ENCODE data around the gene TRMT1. TPM values are rescaled to one million over a fixed set of nuclear protein-coding genes. Genes with fewer than 3 reads are reported as not detected.

The TRMT1 gene
- total RNA-seq, 4 donors from 2014 or later = 27.0 to 70.5 (median 39.2) TPM

DNA sequence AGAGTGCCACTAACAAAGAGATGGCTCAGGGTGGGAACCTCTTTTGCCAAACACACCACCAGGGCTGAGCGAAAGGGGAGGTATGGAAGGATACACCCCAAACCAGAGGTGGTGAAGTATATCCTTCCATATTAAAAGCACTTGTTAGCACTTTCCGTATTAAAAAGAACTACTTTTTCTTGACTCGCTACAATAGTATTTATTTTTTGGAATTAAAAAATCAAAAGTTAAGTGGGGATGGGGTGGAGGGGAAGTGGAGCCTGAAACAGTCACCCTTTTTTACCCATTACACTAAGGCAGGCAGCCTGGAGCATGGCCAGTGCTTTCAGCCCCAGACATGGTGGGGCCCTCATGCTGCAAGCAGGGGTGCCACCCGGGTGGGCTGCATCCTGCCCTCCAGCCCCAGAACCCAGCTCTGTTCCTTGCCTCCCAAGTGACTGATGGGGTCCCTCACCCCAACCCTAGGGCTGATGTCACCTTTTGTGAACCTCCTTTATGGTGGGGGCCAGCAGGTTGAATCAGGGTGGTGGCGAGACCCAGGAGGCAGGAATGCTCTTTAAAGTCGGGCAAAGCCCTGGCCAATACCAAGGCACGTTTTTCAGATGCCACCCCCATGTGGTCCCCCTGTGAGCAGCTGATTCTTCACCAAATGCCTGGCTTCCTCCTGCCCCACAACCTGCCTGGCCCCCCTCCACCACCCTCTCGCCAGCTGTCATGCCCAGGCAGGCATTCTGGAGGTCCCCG is 44.9 kb downstream of the TRMT1 start:
- DNase-seq (ENCODE audit: low spot score) = no peak
- no peak for ATAC-seq (ENCODE audit: low FRiP score)
- TF ChIP-seq, protein P1, sequence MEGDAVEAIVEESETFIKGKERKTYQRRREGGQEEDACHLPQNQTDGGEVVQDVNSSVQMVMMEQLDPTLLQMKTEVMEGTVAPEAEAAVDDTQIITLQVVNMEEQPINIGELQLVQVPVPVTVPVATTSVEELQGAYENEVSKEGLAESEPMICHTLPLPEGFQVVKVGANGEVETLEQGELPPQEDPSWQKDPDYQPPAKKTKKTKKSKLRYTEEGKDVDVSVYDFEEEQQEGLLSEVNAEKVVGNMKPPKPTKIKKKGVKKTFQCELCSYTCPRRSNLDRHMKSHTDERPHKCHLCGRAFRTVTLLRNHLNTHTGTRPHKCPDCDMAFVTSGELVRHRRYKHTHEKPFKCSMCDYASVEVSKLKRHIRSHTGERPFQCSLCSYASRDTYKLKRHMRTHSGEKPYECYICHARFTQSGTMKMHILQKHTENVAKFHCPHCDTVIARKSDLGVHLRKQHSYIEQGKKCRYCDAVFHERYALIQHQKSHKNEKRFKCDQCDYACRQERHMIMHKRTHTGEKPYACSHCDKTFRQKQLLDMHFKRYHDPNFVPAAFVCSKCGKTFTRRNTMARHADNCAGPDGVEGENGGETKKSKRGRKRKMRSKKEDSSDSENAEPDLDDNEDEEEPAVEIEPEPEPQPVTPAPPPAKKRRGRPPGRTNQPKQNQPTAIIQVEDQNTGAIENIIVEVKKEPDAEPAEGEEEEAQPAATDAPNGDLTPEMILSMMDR (IDR thresholded peaks at IDR 0.05) = no peak

DNA sequence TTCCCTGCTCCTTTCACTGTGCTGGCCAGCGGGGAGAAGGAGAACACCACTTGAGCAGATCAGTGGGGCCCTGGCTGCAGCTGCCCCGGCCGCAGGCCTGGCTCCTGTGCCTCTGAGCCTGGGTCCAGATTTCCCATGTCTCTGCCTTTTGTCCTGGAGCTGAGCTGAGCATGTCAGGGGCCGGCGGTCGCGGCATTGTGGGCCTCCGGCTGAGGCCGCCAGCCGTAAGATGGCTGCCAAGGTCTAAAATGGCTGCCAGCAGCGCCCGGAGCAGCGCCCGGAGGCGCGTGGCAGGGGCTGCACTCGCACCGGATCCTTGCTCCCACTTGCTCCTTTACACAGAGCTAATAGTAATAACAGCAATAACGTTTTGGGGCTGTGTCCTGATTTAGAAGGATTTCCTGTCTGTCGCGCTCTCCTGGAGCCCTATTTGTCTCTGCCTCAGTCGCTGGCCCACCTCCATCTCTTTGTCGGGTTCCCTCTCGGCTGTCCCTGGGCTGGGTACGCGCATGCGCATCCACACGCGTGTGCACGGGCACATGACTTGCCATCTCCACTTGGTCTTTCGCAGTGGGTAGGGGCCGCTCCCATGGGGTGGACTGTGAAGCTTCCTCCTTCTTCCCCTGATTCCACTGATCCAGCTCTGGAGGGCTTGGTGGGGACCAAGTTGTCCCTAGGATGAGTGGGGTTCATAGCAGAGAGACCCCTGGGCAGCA is 46.0 kb downstream of the TRMT1 start:
- no peak for DNase-seq (ENCODE audit: low spot score)
- TF ChIP-seq, protein P1 (IDR thresholded peaks at IDR 0.05) = no peak
- no peak for ATAC-seq (ENCODE audit: low FRiP score)

DNA sequence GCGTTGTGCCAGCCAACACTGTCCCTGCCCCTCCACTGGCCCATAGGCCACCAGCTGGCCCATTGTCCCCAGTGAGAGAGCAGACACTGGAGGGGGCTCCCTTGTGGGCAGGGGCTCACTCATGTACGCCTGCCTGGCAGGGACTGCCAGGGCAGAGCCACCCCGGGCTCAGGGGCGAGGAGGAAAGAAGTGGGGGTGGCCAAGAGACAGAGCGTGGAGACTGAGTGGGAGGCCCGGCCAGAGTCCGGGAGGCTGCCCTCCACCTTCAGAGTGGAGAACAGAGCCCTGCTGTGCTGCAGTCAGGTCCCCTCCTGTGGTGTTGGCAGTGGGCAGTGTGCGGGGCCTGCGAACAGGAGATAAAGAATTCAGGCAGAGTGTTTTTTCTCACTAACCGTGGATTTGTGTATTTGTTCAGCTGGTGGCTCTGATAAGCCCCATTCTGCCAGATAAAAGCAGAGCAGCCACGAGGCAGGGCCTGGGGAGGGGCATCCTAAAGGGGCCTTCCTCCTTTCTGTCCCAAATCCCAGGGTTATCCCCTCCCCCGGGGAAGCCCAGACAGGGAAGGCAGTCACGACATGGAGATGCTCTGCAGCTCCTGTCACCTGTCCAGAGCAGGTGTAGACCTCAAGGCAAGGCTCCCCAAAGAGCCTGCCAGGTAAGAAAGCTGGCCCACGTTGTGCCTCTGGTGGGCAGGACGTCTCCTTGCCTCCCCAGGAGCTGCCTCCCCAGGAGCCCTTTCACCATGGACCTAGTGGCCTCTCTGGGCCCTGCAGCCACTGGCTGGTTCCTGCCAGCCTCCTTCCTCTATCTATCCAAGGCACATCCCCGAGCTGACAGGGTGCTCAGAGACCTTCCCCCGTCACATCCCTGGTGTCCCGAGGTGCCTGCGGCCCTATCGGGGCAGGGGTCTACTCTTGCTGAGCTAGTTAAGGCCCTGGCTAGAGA is 46.9 kb downstream of the TRMT1 start:
- ATAC-seq (ENCODE audit: low FRiP score) = no peak

DNA sequence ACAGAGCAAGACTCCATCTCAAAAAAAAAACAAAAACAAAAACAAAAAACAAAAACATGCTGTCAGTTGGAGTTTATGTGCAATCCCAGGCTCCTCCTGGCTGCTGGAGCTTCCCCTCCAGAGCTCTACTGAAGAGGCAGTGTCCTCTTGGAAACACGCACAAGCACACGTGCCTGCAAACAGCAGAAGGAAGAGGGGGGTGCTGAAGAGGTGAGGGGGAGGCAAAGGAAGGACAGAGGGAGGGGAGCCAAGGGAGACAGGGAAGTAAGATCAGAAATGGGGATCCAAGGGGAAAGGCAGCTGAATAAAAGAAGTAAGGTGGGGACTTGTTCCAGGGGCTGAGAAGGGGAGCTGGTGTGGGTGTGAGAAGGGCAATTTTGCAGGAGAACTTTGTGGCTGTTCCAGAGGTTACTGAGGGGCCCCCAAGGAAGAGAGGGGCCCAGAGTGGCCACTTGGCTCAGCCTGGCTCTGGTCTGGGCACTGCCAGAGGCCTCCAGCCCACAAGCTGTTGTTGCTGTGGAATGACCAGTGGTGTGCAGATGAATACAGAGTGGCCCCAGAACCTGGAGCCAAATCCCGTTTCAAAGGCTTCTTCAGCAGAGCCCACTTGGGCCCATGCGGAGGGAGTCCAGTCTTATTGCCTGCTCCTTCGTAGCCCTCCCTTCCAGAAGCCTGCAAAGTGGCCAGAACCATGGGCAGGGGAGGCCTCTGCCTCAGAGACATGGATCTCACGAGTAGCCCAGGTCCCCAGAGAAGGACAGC is 48.3 kb downstream of the TRMT1 start:
- DNase-seq (ENCODE audit: low spot score) (no peak), ATAC-seq (ENCODE audit: low FRiP score) (no peak)

More for the DNA sequence above, 46.9 kb downstream of the TRMT1 start:
- TF ChIP-seq, protein P1 (IDR thresholded peaks at IDR 0.05) = no peak
- DNase-seq (ENCODE audit: low spot score) = no peak

DNA sequence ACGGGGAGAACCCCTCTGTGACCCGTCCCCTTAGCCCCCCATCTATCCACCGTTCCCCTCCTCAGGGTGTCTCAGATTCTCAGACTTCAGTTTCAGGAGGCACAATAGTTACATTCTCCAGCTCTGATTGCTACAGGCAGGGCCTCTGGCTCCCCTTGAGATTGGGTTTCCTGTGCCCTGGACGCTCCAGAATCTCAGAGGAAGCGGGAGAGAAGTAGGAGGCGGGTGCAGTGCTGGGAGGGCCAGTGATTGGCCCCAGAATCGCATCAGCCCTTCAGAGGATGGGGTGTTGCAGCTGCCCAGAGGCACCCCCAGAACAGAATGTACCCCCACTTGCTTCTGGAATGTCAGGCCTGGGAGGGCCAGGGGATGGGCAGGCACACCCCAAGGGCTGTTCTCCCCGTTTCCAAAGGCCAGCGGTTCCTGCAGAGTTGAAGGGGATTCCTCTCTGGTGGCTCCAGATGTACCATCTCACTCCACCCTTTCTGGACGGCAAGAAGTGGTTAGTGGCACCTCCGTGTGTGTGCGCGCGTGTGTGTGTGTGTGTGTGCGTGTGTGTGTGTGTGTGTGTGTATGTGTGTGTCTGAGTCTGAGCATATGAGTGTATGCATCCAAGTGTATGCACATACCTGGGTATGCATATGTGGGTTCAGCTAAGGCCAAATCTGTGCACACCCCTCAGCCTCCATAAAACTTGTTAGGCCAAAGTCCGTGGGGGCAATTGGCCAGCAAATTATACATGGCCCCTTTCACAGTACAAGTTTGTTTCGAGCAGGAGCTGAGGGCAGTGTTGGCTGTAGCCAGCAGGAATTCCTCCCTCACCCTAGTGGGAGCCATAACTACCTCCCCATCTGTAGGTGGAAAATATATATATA is 49.4 kb downstream of the TRMT1 start:
- DNase-seq (ENCODE audit: low spot score) = no peak
- TF ChIP-seq, protein P1 (IDR thresholded peaks at IDR 0.05) = no peak
- ATAC-seq (ENCODE audit: low FRiP score) = no peak

More for the DNA sequence above, 48.3 kb downstream of the TRMT1 start:
- TF ChIP-seq, protein P1 (IDR thresholded peaks at IDR 0.05) = no peak
